HEK293 (cell line): ENCODE data around the gene DNAI1.

Source experiments
- CTCF ChIA-PET: fragments of 350-600 bp; formaldehyde crosslinking; extraction: SDS; loops from one replicate; lab custom pipeline; 2021; ENCODE audit warnings: antibody characterized with exemption; lab: Yijun Ruan, JAX
- POLR2A ChIA-PET: fragments of 300-600 bp; formaldehyde crosslinking; extraction: SDS; loops from one replicate; lab custom pipeline; 2020; ENCODE audit warnings: antibody characterized with exemption, inconsistent platforms; lab: Yijun Ruan, JAX
- H3K27ac ChIP-seq: fragments of 200-500 bp; sonication (Bioruptor generic); 2 replicates; pipeline ENCODE4 v1.5.1; 2014; ENCODE audit warnings: low read depth, low read length, control low read depth, inconsistent platforms; ENCODE audit errors: extremely low read depth
- H3K36me3 ChIP-seq, 2 experiments: fragments of 200-500 bp in 1 of 2; sonication (Bioruptor generic) in 1 of 2; 1 replicate in 1 of 2; 2 replicates in 1 of 2; pipeline ENCODE4 v1.5.1; 2014 to 2017; ENCODE audit warnings: inconsistent platforms in 2 of 2, low read length in 2 of 2; ENCODE audit not compliant: control insufficient read depth in 2 of 2, insufficient read depth in 1 of 2
- H3K4me1 ChIP-seq: fragments of 200-500 bp; sonication (Bioruptor generic); 2 replicates; pipeline ENCODE4 v1.5.1; 2014; ENCODE audit warnings: mild to moderate bottlenecking, low read length, inconsistent platforms; ENCODE audit not compliant: control insufficient read depth, insufficient read depth
- H3K4me3 ChIP-seq: 2 replicates; pipeline ENCODE4 v1.5.1; 2011; ENCODE audit warnings: low read depth, mild to moderate bottlenecking, control low read depth, low read length, moderate library complexity
- H3K9me3 ChIP-seq: fragments of 200-500 bp; sonication (Bioruptor generic); 2 replicates; pipeline ENCODE4 v1.5.1; 2014; ENCODE audit warnings: low read depth, low read length, inconsistent platforms; ENCODE audit not compliant: control insufficient read depth, insufficient read depth
- GFI1B ChIP-seq: fragments of 450-650 bp; formaldehyde crosslinking; IDR thresholded peaks from 2 replicates; pipeline ENCODE4 v1.5.1; 2016; ENCODE audit warnings: missing biosample characterization, missing genetic modification characterization
- HOXA7 ChIP-seq: sonication (generic); formaldehyde crosslinking; IDR thresholded peaks from 2 replicates; pipeline ENCODE4 v1.8.1; 2022; ENCODE audit warnings: missing genetic modification reagents, borderline replicate concordance
- PRDM4 ChIP-seq: fragments of 450-650 bp; formaldehyde crosslinking; IDR thresholded peaks from 2 replicates; pipeline ENCODE4 v1.5.1; 2017; ENCODE audit warnings: missing biosample characterization, missing genetic modification characterization
- SCRT1 ChIP-seq: fragments of 450-650 bp; formaldehyde crosslinking; IDR thresholded peaks from 2 replicates; pipeline ENCODE4 v1.5.1; 2016; ENCODE audit warnings: missing biosample characterization, missing genetic modification characterization, borderline replicate concordance
- SETDB1 ChIP-seq: IDR thresholded peaks from one replicate; pipeline ENCODE4 v1.6.1; 2017; ENCODE audit warnings: mild to moderate bottlenecking, low read length, moderate library complexity, mixed read lengths; ENCODE audit not compliant: insufficient read length
- TSHZ1 ChIP-seq: fragments of 450-650 bp; formaldehyde crosslinking; IDR thresholded peaks from 2 replicates; pipeline ENCODE4 v1.5.1; 2016; ENCODE audit warnings: missing biosample characterization, missing genetic modification characterization, borderline replicate concordance
- ZBTB8A ChIP-seq: fragments of 450-650 bp; formaldehyde crosslinking; IDR thresholded peaks from 2 replicates; pipeline ENCODE4 v1.5.1; 2016; ENCODE audit warnings: missing biosample characterization, missing genetic modification characterization
- ZNF10 ChIP-seq: fragments of 450-650 bp; formaldehyde crosslinking; IDR thresholded peaks from 2 replicates; pipeline ENCODE4 v1.5.1; 2017; ENCODE audit warnings: missing biosample characterization, missing genetic modification characterization
- ZNF266 ChIP-seq: fragments of 450-650 bp; formaldehyde crosslinking; IDR thresholded peaks from 2 replicates; pipeline ENCODE4 v1.5.1; 2016; ENCODE audit warnings: missing biosample characterization, missing genetic modification characterization, low read depth
- ZNF274 ChIP-seq, 2 experiments: fragments of 200-500 bp in 1 of 2; fragments of 450-650 bp in 1 of 2; sonication (Bioruptor generic) in 1 of 2; formaldehyde crosslinking in 1 of 2; IDR thresholded peaks; 2 replicates each; pipeline versions ENCODE4 v1.5.1 to v1.6.1; 2014 to 2016; ENCODE audit warnings: borderline replicate concordance in 1 of 2, inconsistent platforms in 1 of 2, low read length in 1 of 2, missing biosample characterization in 1 of 2, missing genetic modification characterization in 1 of 2
- ZNF362 ChIP-seq: fragments of 450-650 bp; formaldehyde crosslinking; IDR thresholded peaks from 2 replicates; pipeline ENCODE4 v1.5.1; 2016; ENCODE audit warnings: missing biosample characterization, missing genetic modification characterization
- ZSCAN18 ChIP-seq: fragments of 450-650 bp; formaldehyde crosslinking; IDR thresholded peaks from 2 replicates; pipeline ENCODE4 v1.5.1; 2016; ENCODE audit warnings: missing biosample characterization, missing genetic modification characterization

DNAI1 gene

GRCh38 chr9:34540827-34541226 lies 82.2 kb downstream of the DNAI1 start (continued):
- TF ChIP-seq TSHZ1 (tag by site-specific recombination) (no peak), HOXA7 (CRISPR knock-in tag) (no peak), ZNF362 (tag by site-specific recombination) (no peak)
- TF ChIP-seq, all 188 proteins: peak for 0

GRCh38 chr9:34541540-34541939 lies 82.9 kb downstream of the DNAI1 start:
- Histone ChIP-seq H3K36me3 (no peaks in the 10 kb centered on the region), H3K4me3 (no peak overlapping the region), H3K4me1 (no peaks in the 10 kb centered on the region), H3K9me3 (no peaks in the 10 kb centered on the region), H3K27ac (no peak overlapping the region)
- ChIA-PET POLR2A (no interaction called here), CTCF (interaction anchor here (0.7 to 1.2 kb wide), 2 partner anchors 41 to 138 kb away, joined by 3 to 5 read pairs; no protein-coding TSS in a partner anchor)
- TF ChIP-seq ZNF10: no peak
- TF ChIP-seq PRDM4 (tag by site-specific recombination): no peak
- no peak for TF ChIP-seq ZSCAN18 (tag by site-specific recombination)

- ChIA-PET CTCF (interaction anchor here (0.6 to 2.7 kb wide), 7 partner anchors 43 to 147 kb away, joined by 3 to 14 read pairs (median 6); a partner anchor contains a TSS), POLR2A (no interaction called here)
- TF ChIP-seq ZBTB8A (tag by site-specific recombination): no peak
- TF ChIP-seq GFI1B (tag by site-specific recombination): no peak
- no peak for TF ChIP-seq ZNF266 (tag by site-specific recombination)
- no peak for TF ChIP-seq SETDB1
- no peak for TF ChIP-seq SCRT1 (tag by site-specific recombination)
- TF ChIP-seq ZNF274 (IDR thresholded peaks at IDR 0.05; ENCODE audit: low read length): no peak
- no peak for TF ChIP-seq ZNF274 (tag by site-specific recombination; IDR thresholded peaks at IDR 0.05; ENCODE audit: borderline replicate concordance)
- Histone ChIP-seq H3K36me3 (no peaks in the 10 kb centered on the region), H3K4me3 (no peak overlapping the region), H3K9me3 (no peaks in the 10 kb centered on the region), H3K4me1 (no peaks in the 10 kb centered on the region), H3K27ac (no peak overlapping the region)
Measured at GRCh38 chr9:34544035-34544434, 85.4 kb downstream of the DNAI1 start.
